Stimulated activated CD4-positive, alpha-beta T cell treated with anti-CD3 and anti-CD28 coated beads, Interleukin-1b, Interleukin-23, amount 100 ng/mL, for 4 hours (primary cell): ENCODE measurements around the gene MEGF11.

Experiments
- DNase-seq, 2 donors: peaks; one replicate each; pipeline ENCODE4 v3.0.0-alpha.2; 2020; ENCODE audit warnings: low read depth in 2 of 2

The MEGF11 gene

GRCh38 chr15:66065325-66065724, 188.2 kb downstream of the MEGF11 start:
- no peak for DNase-seq

- no peak for DNase-seq
Observed at GRCh38 chr15:66063147-66063546, 190.4 kb downstream of the MEGF11 start.

GRCh38 chr15:66057089-66057488, 196.5 kb downstream of the MEGF11 start:
- DNase-seq: no peak

- no peak for DNase-seq
Observed at GRCh38 chr15:66053991-66054390, 199.6 kb downstream of the MEGF11 start.

GRCh38 chr15:66051833-66052232, 201.7 kb downstream of the MEGF11 start:
- DNase-seq: no peak

- DNase-seq: no peak
Observed at GRCh38 chr15:66050264-66050663, 203.3 kb downstream of the MEGF11 start.

- DNase-seq: no peak
Observed at GRCh38 chr15:66049353-66049752, 204.2 kb downstream of the MEGF11 start.

GRCh38 chr15:66047321-66048024, 206.1 kb downstream of the MEGF11 start:
- no peak for DNase-seq

GRCh38 chr15:66046751-66047150, 206.8 kb downstream of the MEGF11 start:
- DNase-seq: no peak

GRCh38 chr15:66046326-66046725, 207.2 kb downstream of the MEGF11 start:
- DNase-seq: no peak

GRCh38 chr15:66045542-66045941, 208.0 kb downstream of the MEGF11 start:
- no peak for DNase-seq

GRCh38 chr15:66044837-66045236, 208.7 kb downstream of the MEGF11 start:
- DNase-seq: no peak

- no peak for DNase-seq
Observed at GRCh38 chr15:66043264-66043663, 210.3 kb downstream of the MEGF11 start.

- no peak for DNase-seq
Observed at GRCh38 chr15:66042624-66043023, 210.9 kb downstream of the MEGF11 start.

- no peak for DNase-seq
Observed at GRCh38 chr15:66041276-66041675, 212.3 kb downstream of the MEGF11 start.

- DNase-seq: no peak
Observed at GRCh38 chr15:66040211-66040892, 213.2 kb downstream of the MEGF11 start.

- no peak for DNase-seq
Observed at GRCh38 chr15:66039117-66039871, 214.3 kb downstream of the MEGF11 start.

- no peak for DNase-seq
Observed at GRCh38 chr15:66038387-66039116, 215.0 kb downstream of the MEGF11 start.

- no peak for DNase-seq
Observed at GRCh38 chr15:66036859-66037258, 216.7 kb downstream of the MEGF11 start.

GRCh38 chr15:66035901-66036300, 217.6 kb downstream of the MEGF11 start:
- DNase-seq: no peak

- DNase-seq: no peak
Observed at GRCh38 chr15:66033143-66033542, 220.4 kb downstream of the MEGF11 start.

- no peak for DNase-seq
Observed at GRCh38 chr15:66032006-66032405, 221.5 kb downstream of the MEGF11 start.
